ENCODE results near the gene ERCC2. TPM values are rescaled to one million over a fixed set of nuclear protein-coding genes. Genes with fewer than 3 reads are reported as not detected.
A peak's percentile ranks its signal among the peaks of the same experiment; 100 is the strongest.

ERCC2 gene
- total RNA-seq, 1 experiment from 2014 or later: 49.8 TPM

- DNase-seq (ENCODE audit: low spot score): no peak
Measured at GRCh38 chr19:45355910-45356309, 14.5 kb downstream of the ERCC2 start.

- DNase-seq (ENCODE audit: low spot score): no peak
Measured at GRCh38 chr19:45355402-45355801, 15.0 kb downstream of the ERCC2 start.

- no peak for DNase-seq (ENCODE audit: low spot score)
Measured at GRCh38 chr19:45354241-45354842, 16.0 kb downstream of the ERCC2 start.

- DNase-seq (ENCODE audit: low spot score): no peak
Measured at GRCh38 chr19:45352914-45353796, 17.2 kb downstream of the ERCC2 start.

- DNase-seq (ENCODE audit: low spot score): no peak
Measured at GRCh38 chr19:45352471-45352870, 17.9 kb downstream of the ERCC2 start.

- no peak for DNase-seq (ENCODE audit: low spot score)
Measured at GRCh38 chr19:45352062-45352461, 18.3 kb downstream of the ERCC2 start.

- DNase-seq (ENCODE audit: low spot score): no peak
Measured at GRCh38 chr19:45351401-45351952, 18.9 kb downstream of the ERCC2 start.

- DNase-seq (ENCODE audit: low spot score): no peak
Measured at GRCh38 chr19:45350477-45351058, 19.8 kb downstream of the ERCC2 start.

GRCh38 chr19:45349430-45349941, 20.9 kb downstream of the ERCC2 start:
- no peak for DNase-seq (ENCODE audit: low spot score)

GRCh38 chr19:45349126-45349415, 21.3 kb downstream of the ERCC2 start:
- no peak for DNase-seq (ENCODE audit: low spot score)

GRCh38 chr19:45348367-45349125, 21.8 kb downstream of the ERCC2 start:
- DNase-seq (ENCODE audit: low spot score): no peak

GRCh38 chr19:45347570-45348366, 22.6 kb downstream of the ERCC2 start:
- DNase-seq (ENCODE audit: low spot score): no peak

- no peak for DNase-seq (ENCODE audit: low spot score)
Measured at GRCh38 chr19:45346449-45346848, 23.9 kb downstream of the ERCC2 start.

- DNase-seq (ENCODE audit: low spot score): no peak
Measured at GRCh38 chr19:45345506-45345860, 24.9 kb downstream of the ERCC2 start.

- no peak for DNase-seq (ENCODE audit: low spot score)
Measured at GRCh38 chr19:45344621-45345505, 25.5 kb downstream of the ERCC2 start.

GRCh38 chr19:45342911-45343310, 27.5 kb downstream of the ERCC2 start:
- DNase-seq (ENCODE audit: low spot score): no peak

GRCh38 chr19:45340899-45341453, 29.4 kb downstream of the ERCC2 start:
- DNase-seq (ENCODE audit: low spot score): no peak

GRCh38 chr19:45340232-45340898, 30.0 kb downstream of the ERCC2 start, which contains the start of gene KLC3:
Gene KLC3 (plus strand): TSS chr19:45340750. CDS start chr19:45345542, 4,792 bp downstream.
- DNase-seq (ENCODE audit: low spot score): peak; percentile 77

GRCh38 chr19:45339629-45340028, 30.7 kb downstream of the ERCC2 start:
- no peak for DNase-seq (ENCODE audit: low spot score)

Measured in HT-29 (cell line).